ENCODE data around the gene PPM1J.

PPM1J gene

GRCh38 chr1:112686835-112687234, 28.3 kb downstream of the PPM1J start:
- no peak for DNase-seq

GRCh38 chr1:112686417-112686816, 28.7 kb downstream of the PPM1J start:
- no peak for DNase-seq

- no peak for DNase-seq
Measured at GRCh38 chr1:112685913-112686312, 29.2 kb downstream of the PPM1J start.

GRCh38 chr1:112678605-112679004, 36.5 kb downstream of the PPM1J start:
- DNase-seq = no peak

GRCh38 chr1:112677501-112677900, 37.6 kb downstream of the PPM1J start:
- DNase-seq = no peak

- no peak for DNase-seq
Measured at GRCh38 chr1:112676543-112676942, 38.6 kb downstream of the PPM1J start.

- no peak for DNase-seq
Measured at GRCh38 chr1:112675728-112676381, 39.3 kb downstream of the PPM1J start.

GRCh38 chr1:112674986-112675727, 40.0 kb downstream of the PPM1J start:
- DNase-seq = peak; percentile 19

GRCh38 chr1:112674440-112674985, 40.6 kb downstream of the PPM1J start, which contains the start of gene MOV10:
TSS of gene MOV10 (plus strand) at chr1:112674659. CDS start at chr1:112674913, 254 bp downstream.
- peak; percentile 46 for DNase-seq

GRCh38 chr1:112673592-112674439, 41.3 kb downstream of the PPM1J start:
- DNase-seq = no peak

- no peak for DNase-seq
Measured at GRCh38 chr1:112672842-112673241, 42.3 kb downstream of the PPM1J start.

GRCh38 chr1:112672009-112672408, 43.1 kb downstream of the PPM1J start:
- DNase-seq = no peak

GRCh38 chr1:112666946-112667345, 48.2 kb downstream of the PPM1J start:
- no peak for DNase-seq

GRCh38 chr1:112665857-112666256, 49.3 kb downstream of the PPM1J start:
- DNase-seq = no peak
